Right lobe of liver (tissue), 4 donors: Measurements from ENCODE around the gene EPYC.

Source experiments
- POLR2A ChIP-seq: fragments of 450-650 bp; IDR thresholded peaks from one replicate; pipeline ENCODE4 v1.6.1; 2017; ENCODE audit warnings: antibody characterized with exemption, mild to moderate bottlenecking
- TF ChIP-seq, protein P1 (sequence below), 4 donors: fragments of 200-600 bp in 3 of 4; fragments of 450-650 bp in 1 of 4; IDR thresholded peaks; one replicate each; pipeline versions ENCODE4 v1.5.1 to v1.8.0; 2016 to 2022; ENCODE audit warnings: antibody characterized with exemption in 4 of 4, mild to moderate bottlenecking in 2 of 4
- donor health status: DM: no; HTN: no; CAD: no.
- donor health status: DM: no; HTN: no; CAD: no.
- donor health status: DM: no; HTN: yes; CAD: no.

GRCh38 chr12:90922145-90922627 lies 82.6 kb downstream of the EPYC start:
- TF ChIP-seq, protein P1, sequence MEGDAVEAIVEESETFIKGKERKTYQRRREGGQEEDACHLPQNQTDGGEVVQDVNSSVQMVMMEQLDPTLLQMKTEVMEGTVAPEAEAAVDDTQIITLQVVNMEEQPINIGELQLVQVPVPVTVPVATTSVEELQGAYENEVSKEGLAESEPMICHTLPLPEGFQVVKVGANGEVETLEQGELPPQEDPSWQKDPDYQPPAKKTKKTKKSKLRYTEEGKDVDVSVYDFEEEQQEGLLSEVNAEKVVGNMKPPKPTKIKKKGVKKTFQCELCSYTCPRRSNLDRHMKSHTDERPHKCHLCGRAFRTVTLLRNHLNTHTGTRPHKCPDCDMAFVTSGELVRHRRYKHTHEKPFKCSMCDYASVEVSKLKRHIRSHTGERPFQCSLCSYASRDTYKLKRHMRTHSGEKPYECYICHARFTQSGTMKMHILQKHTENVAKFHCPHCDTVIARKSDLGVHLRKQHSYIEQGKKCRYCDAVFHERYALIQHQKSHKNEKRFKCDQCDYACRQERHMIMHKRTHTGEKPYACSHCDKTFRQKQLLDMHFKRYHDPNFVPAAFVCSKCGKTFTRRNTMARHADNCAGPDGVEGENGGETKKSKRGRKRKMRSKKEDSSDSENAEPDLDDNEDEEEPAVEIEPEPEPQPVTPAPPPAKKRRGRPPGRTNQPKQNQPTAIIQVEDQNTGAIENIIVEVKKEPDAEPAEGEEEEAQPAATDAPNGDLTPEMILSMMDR (IDR thresholded peaks at IDR 0.05) = no peak
- TF ChIP-seq POLR2A = no peak
